GM18520 (cell line): ENCODE results near the gene ADGRG7.

Source experiments
- ATAC-seq: cut with Tn5 transposase; IDR thresholded peaks from one replicate; pipeline ENCODE4 v1.9.1; 2021; ENCODE audit not compliant: unreplicated experiment

Gene ADGRG7

GRCh38 chr3:100732435-100732834 is 123.0 kb downstream of the ADGRG7 start:
- ATAC-seq = no peak

- no peak for ATAC-seq
These were observed 127.9 kb downstream of the ADGRG7 start for GRCh38 chr3:100737334-100737733.

- ATAC-seq = no peak
These were observed 130.8 kb downstream of the ADGRG7 start for GRCh38 chr3:100740207-100740606.

GRCh38 chr3:100743535-100743934 is 134.1 kb downstream of the ADGRG7 start:
- ATAC-seq = no peak

GRCh38 chr3:100744671-100745070 is 135.3 kb downstream of the ADGRG7 start:
- ATAC-seq = no peak
